PFSK-1 (cell line): ENCODE measurements around the gene IQCK.

Experiments
- FOXP2 ChIP-seq: optimal IDR thresholded peaks from 2 replicates; pipeline ENCODE3; 2011; ENCODE audit warnings: borderline replicate concordance, control low read depth, inconsistent platforms; ENCODE audit not compliant: insufficient read depth; ENCODE audit errors: extremely low read length, extremely low read depth
- POLR2AphosphoS5 ChIP-seq: IDR thresholded peaks from 2 replicates; pipeline ENCODE4 v1.6.1; 2012; ENCODE audit warnings: low read depth, mild to moderate bottlenecking, control low read depth, low read length, moderate library complexity
- SIN3A ChIP-seq: IDR thresholded peaks from 2 replicates; pipeline ENCODE4 v1.6.1; 2012; ENCODE audit warnings: mild to moderate bottlenecking, low read length, moderate library complexity, borderline replicate concordance; ENCODE audit not compliant: insufficient read depth
- TAF1 ChIP-seq: IDR thresholded peaks from 2 replicates; pipeline ENCODE4 v1.6.1; 2012; ENCODE audit warnings: low read length, control low read depth, borderline replicate concordance; ENCODE audit not compliant: insufficient read depth
- TF ChIP-seq, protein P1 (sequence below), 2 experiments: IDR thresholded peaks; 2 replicates each; pipeline versions ENCODE4 v1.6.1 to v1.8.0; 2011 to 2012; ENCODE audit warnings: low read depth in 2 of 2, low read length in 2 of 2, control low read depth in 1 of 2, inconsistent platforms in 1 of 2, mild to moderate bottlenecking in 1 of 2, moderate library complexity in 1 of 2; ENCODE audit not compliant: insufficient read depth in 1 of 2

IQCK gene

DNA sequence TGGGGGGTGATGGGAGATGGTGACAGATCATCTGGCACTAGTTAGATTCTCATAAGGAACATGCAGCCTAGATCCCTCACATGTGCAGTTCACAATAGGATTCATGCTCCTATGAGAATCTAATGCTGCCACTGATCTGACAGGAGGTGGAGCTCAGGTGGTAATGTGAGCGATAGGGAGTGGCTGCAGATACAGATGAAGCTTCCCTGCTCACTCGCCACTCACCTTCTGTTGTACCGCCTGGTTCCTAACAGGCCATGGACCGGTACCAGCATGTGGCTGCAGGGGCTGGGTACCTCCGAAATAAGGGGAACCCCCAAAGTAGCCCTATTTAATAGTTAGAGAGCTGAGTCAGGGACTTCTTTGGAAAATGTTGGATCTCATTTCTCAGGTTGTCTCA lies 106.1 kb downstream of the IQCK start:
- TF ChIP-seq FOXP2 (no peak), SIN3A (no peak), POLR2AphosphoS5 (no peak), TAF1 (no peak)
- TF ChIP-seq, protein P1, sequence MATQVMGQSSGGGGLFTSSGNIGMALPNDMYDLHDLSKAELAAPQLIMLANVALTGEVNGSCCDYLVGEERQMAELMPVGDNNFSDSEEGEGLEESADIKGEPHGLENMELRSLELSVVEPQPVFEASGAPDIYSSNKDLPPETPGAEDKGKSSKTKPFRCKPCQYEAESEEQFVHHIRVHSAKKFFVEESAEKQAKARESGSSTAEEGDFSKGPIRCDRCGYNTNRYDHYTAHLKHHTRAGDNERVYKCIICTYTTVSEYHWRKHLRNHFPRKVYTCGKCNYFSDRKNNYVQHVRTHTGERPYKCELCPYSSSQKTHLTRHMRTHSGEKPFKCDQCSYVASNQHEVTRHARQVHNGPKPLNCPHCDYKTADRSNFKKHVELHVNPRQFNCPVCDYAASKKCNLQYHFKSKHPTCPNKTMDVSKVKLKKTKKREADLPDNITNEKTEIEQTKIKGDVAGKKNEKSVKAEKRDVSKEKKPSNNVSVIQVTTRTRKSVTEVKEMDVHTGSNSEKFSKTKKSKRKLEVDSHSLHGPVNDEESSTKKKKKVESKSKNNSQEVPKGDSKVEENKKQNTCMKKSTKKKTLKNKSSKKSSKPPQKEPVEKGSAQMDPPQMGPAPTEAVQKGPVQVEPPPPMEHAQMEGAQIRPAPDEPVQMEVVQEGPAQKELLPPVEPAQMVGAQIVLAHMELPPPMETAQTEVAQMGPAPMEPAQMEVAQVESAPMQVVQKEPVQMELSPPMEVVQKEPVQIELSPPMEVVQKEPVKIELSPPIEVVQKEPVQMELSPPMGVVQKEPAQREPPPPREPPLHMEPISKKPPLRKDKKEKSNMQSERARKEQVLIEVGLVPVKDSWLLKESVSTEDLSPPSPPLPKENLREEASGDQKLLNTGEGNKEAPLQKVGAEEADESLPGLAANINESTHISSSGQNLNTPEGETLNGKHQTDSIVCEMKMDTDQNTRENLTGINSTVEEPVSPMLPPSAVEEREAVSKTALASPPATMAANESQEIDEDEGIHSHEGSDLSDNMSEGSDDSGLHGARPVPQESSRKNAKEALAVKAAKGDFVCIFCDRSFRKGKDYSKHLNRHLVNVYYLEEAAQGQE (IDR thresholded peaks at IDR 0.05; ENCODE audit: insufficient read depth in 1 of 2, low read depth in 2 of 2, low read length in 2 of 2): no peak

DNA sequence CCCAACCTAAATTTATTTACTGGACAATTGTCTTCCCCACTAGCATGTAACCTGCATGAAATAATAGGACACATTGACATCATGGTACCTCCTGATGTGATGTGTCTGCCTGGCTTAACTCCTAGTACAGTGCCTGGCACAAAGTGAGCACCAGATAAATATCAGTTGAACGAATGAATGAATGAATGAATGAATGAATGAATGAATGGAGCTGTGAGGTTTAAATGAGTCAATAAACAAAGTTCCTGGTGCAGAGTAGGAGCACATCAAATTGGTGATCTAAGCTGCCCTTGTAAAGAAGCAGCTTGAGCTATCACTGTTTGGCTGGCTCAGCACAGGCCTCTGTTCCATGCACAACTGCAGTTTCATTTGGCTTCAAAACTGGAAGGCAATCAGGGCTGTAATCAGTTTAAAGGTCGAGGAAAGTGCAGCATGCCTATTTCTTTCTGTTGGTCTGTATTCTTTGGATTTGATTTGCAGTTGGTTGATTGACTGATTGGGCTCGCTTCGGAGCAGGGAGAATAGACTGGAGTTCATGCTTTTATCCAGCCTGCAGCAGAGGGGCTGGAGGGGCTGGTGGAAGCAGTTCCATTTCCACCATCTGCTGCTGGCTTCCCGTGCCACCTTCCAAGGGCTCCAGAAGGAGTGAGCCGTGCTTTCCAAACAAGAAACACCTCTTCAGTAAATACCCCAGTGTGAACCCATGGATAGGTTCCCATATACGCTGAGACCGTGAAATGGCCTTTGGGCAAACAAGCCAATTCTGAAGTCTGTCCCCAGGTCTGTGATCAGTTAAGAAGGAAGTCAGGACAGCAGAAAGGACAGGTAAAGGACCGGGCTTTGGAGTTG lies 112.0 kb downstream of the IQCK start:
- no peak for TF ChIP-seq POLR2AphosphoS5
- no peak for TF ChIP-seq TAF1
- no peak for TF ChIP-seq SIN3A
- TF ChIP-seq, protein P1 (IDR thresholded peaks at IDR 0.05; ENCODE audit: insufficient read depth in 1 of 2, low read depth in 2 of 2, low read length in 2 of 2): no peak
- no peak for TF ChIP-seq FOXP2

DNA sequence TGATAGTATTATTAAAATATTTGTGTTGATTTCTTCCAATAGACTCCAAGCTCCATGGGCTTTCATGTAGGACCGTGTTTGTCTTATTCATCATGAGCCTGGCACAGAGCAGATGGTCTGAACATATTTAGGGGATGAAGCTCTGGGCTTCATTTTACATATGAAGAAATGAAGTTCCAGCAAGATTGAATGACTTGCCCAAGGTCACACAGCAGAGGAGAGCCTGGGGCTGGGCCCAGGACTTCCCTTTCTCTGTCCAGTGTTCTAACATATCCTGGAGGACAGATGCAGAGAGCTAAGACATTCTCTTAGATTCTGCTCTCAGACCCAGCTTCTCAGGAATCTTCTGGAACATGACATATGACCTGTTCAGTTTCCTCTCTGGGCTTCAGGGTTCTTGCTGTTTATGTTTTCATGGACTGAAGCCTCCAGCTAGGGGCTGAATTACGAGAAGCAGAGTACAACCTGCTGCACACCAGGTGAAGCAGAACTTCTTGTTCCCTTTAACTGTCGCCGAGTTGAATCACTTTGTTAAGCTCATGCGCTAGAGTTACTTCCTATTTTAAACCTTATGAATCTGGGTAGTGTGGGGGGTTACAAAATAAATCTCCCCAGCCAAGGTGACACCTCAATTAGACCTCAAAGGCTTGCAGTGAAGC lies 113.0 kb downstream of the IQCK start:
- TF ChIP-seq, protein P1 (IDR thresholded peaks at IDR 0.05; ENCODE audit: insufficient read depth in 1 of 2, low read depth in 2 of 2, low read length in 2 of 2): no peak
- TF ChIP-seq TAF1: no peak
- TF ChIP-seq SIN3A: no peak
- no peak for TF ChIP-seq POLR2AphosphoS5
- no peak for TF ChIP-seq FOXP2

GRCh38 chr16:19831678-19832077 lies 113.6 kb downstream of the IQCK start:
- TF ChIP-seq, protein P1 (IDR thresholded peaks at IDR 0.05; ENCODE audit: insufficient read depth in 1 of 2, low read depth in 2 of 2, low read length in 2 of 2): no peak
- TF ChIP-seq TAF1 (no peak), POLR2AphosphoS5 (no peak), SIN3A (no peak), FOXP2 (no peak)
